Brain microvascular endothelial cell (primary cell): Measurements from ENCODE around the gene RBM15.

Experiments
- DNase-seq: peaks from one replicate; pipeline ENCODE4 v3.0.0-alpha.2; 2020
- H3K27ac ChIP-seq: fragments of 250-450 bp; sonication (Bioruptor Pico); 2 replicates; pipeline ENCODE4 v1.5.1; 2020; ENCODE audit warnings: mild to moderate bottlenecking, moderate library complexity
- H3K27me3 ChIP-seq: fragments of 250-450 bp; sonication (Bioruptor Pico); replicated peaks from 2 replicates; pipeline ENCODE4 v1.5.1; 2020; ENCODE audit warnings: mild to moderate bottlenecking
- H3K36me3 ChIP-seq: fragments of 250-450 bp; sonication (Bioruptor Pico); replicated peaks from 2 replicates; pipeline ENCODE4 v1.5.1; 2020; ENCODE audit warnings: mild to moderate bottlenecking
- H3K4me3 ChIP-seq: 2 replicates; pipeline ENCODE4 v1.5.1; 2011; ENCODE audit warnings: low read depth, mild to moderate bottlenecking, control low read depth, low read length, moderate library complexity
- in situ Hi-C: cut with HindIII; loops from 2 replicates; pipeline ENCODE4 v1.10.0; 2017; ENCODE audit warnings: low sequenced_read_pairs, low pct_ligation_motif_present
- TF ChIP-seq, protein P1 (sequence below): IDR thresholded peaks from 2 replicates; pipeline ENCODE4 v1.5.1; 2011; ENCODE audit warnings: low read depth, mild to moderate bottlenecking, moderate library complexity, low read length, control low read depth, inconsistent platforms; ENCODE audit errors: missing control alignments

Gene RBM15

DNA sequence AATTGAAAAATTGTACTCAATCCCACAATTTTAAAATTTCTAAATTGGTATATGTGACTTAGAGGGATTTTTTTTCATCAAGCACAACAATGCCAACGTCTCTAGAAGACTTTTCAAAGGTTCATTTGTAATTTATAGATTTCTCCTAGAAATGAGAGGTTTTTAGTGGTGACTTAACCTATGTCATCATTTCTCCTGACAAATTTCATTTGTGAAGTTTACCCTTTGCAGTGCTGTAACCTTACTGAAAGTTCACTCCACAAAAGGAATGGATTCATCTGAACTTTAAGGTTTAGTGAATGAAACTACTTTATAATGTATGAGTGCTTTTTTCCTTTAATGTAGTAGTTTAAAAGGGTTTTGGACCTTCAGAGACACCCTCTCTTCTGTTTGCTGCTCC, 16.1 kb downstream of the RBM15 start:
- Histone ChIP-seq H3K4me3 (no peak overlapping the region), H3K27ac (no peak overlapping the region), H3K36me3 (no peaks in the 10 kb centered on the region), H3K27me3 (no peaks in the 10 kb centered on the region)
- in situ Hi-C loops, result no loop called here
- TF ChIP-seq, protein P1, sequence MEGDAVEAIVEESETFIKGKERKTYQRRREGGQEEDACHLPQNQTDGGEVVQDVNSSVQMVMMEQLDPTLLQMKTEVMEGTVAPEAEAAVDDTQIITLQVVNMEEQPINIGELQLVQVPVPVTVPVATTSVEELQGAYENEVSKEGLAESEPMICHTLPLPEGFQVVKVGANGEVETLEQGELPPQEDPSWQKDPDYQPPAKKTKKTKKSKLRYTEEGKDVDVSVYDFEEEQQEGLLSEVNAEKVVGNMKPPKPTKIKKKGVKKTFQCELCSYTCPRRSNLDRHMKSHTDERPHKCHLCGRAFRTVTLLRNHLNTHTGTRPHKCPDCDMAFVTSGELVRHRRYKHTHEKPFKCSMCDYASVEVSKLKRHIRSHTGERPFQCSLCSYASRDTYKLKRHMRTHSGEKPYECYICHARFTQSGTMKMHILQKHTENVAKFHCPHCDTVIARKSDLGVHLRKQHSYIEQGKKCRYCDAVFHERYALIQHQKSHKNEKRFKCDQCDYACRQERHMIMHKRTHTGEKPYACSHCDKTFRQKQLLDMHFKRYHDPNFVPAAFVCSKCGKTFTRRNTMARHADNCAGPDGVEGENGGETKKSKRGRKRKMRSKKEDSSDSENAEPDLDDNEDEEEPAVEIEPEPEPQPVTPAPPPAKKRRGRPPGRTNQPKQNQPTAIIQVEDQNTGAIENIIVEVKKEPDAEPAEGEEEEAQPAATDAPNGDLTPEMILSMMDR, result no peak
- no peak for DNase-seq

DNA sequence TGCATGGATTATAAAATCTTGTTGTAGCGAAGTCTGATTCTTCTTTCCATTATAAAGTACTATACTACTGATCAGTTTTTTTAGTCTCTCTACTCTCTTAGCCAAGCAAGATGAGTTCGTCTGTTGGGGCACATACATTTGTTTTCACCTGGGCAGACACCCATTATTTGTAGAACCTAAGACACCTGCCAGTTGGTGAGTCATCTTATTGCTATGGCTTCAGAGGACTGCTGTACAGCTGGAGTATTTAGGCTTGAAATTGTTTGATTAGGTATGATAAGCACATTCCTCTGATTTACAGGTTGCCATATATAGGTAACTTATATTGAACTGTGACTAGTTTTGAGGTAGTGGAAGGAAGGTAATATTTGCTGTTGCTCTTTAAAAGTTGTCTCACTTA, 17.2 kb downstream of the RBM15 start:
- Histone ChIP-seq H3K4me3 (no peak overlapping the region), H3K27me3 (no peaks in the 10 kb centered on the region), H3K27ac (no peak overlapping the region), H3K36me3 (no peaks in the 10 kb centered on the region)
- no peak for DNase-seq
- TF ChIP-seq, protein P1, result no peak
- in situ Hi-C loops, result no loop called here

DNA sequence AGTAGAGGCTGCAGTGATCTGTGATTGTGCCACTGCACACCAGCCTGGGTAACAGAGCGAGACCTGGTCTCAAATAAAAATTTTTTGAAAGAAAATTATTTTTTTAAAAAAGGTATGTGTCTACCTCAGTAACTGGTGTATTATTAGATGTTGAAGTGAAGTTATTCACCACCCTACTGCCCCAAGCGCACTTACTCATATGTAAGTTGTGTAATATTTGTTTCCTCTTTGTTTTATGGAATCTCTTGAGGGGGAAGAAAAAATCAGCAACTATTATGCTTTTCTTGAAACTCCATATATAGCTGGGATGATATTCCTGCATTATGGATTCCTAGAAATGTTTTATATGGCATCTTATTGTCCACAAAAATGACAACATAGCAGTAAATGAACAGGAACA, 21.3 kb downstream of the RBM15 start:
- Histone ChIP-seq H3K4me3 (no peak overlapping the region), H3K36me3 (peaks cover 5% of the 10 kb centered on the region), H3K27me3 (no peaks in the 10 kb centered on the region), H3K27ac (no peak overlapping the region)
- no peak for DNase-seq
- in situ Hi-C loops, result no loop called here
- TF ChIP-seq, protein P1, result no peak

DNA sequence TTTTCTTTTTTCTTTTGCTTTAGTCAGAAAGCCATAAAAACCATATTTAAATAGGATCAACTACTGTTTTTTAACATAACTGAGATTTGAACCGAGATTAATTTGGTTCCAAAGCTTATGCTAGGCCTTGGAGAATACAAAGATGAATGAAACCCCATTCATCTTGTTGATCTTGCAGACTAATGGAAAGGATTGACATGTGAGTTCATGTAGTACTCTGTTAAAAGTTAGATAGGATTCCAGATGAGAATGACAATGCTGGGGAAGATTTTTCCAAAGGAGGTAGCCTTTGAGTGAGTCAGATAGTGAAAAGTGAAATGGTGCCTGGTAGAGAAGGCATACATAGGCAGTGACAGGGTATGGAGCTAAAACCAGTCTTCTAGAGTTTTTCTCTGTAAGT, 22.7 kb downstream of the RBM15 start:
- DNase-seq, result no peak
- Histone ChIP-seq H3K36me3 (peaks cover 8% of the 10 kb centered on the region), H3K4me3 (no peak overlapping the region), H3K27me3 (no peaks in the 10 kb centered on the region), H3K27ac (no peak overlapping the region)
- TF ChIP-seq, protein P1, result no peak
- in situ Hi-C loops, result no loop called here

DNA sequence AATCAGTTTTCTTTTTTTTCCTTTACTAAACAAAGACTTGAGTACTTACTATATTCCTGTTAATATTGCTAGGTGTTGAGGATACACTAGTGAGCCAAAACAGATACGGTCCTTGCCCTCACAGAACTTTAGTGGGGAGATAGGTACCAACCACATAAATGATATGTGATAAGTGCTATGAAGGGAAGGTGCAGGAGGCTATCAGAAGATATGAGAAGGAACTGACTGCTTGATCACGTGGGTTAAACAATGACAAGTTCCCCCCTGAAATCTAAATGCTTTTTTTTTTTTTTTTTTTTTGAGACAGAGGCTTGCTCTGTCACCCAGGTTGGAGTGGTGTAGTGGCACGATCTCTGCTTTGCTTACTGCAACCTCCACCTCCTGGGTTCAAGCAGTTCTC, 25.0 kb downstream of the RBM15 start:
- in situ Hi-C loops, result no loop called here
- TF ChIP-seq, protein P1, result no peak
- H3K27ac ChIP-seq, result no peak overlapping the region
- DNase-seq, result no peak
- no peaks in the 10 kb centered on the region for H3K27me3 ChIP-seq
- H3K36me3 ChIP-seq, result peaks cover 8% of the 10 kb centered on the region
- no peak overlapping the region for H3K4me3 ChIP-seq

DNA sequence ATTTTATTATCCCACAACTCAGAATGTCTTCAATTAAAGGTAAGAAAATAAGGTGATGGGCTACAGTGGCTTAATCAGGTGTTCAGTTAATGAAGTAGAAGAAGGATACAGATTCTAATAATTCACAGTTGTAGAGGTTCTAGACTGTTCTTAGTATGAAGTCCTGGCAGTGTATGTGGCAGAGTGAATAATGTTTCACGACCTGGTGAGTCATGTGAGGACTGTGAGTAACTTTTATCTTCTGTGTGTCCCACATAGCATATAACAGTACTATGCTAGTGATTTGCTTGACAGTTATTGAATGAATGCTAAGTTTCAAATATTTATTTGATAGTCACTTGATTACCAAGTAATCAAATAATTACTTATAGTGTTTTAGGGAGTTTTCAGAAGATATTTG, 31.6 kb downstream of the RBM15 start:
- peak; percentile 69 for DNase-seq
- H3K36me3 ChIP-seq, result peaks cover 14% of the 10 kb centered on the region
- in situ Hi-C loops, result no loop called here
- TF ChIP-seq, protein P1, result no peak
- no peaks in the 10 kb centered on the region for H3K27me3 ChIP-seq
- no peak overlapping the region for H3K27ac ChIP-seq
- no peak overlapping the region for H3K4me3 ChIP-seq
